ENCODE results near the gene EFCAB8.

EFCAB8 gene

DNA sequence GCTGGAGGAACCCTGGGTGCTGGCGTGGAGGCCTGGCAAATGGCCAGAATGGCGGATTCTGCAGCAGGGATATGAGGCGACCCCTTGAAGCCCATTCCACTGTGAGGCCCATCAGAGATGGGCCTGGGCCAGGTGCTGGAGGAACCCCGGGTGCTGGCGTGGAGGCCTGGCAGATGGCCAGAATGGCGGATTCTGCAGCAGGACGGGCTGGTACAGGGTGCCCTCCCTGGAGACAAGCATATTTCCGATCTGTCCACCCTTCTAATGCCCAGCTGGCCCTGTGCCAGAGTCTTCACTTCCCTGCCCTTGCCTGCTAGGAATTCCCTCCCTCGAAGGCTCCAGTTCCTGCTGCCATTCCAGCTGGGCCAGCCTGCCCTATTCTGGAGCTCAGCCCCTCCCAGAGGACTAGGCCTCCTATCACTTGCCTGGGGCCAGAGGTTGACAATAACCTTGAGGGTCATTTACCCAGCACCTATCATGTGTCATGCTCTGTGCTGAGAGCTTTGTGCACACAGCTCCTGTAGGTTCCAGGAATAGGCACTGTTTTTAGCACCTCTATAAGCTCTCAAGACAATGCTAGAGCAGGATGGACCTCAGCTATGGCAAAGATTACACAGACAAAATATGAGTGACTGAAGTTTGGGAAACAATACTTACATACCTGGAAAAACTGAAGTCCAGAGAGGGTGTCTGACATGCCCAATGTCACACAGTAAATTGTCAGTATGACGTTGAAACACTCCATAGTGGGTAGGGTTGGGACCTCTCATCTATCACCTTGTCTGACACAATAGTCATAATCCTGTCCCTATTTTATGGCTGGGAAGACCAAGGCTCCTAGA lies 124.1 kb downstream of the EFCAB8 start:
- no peak overlapping the region for H3K4me3 ChIP-seq (ENCODE audit: low read depth, low read length)
- TF ChIP-seq, protein P1, sequence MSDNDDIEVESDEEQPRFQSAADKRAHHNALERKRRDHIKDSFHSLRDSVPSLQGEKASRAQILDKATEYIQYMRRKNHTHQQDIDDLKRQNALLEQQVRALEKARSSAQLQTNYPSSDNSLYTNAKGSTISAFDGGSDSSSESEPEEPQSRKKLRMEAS (IDR thresholded peaks at IDR 0.05; ENCODE audit: low read depth, low read length), result no peak
- TF ChIP-seq MYC (IDR thresholded peaks at IDR 0.05; ENCODE audit: low read depth, low read length), result no peak
- no peak for DNase-seq (ENCODE audit: low read depth)

DNA sequence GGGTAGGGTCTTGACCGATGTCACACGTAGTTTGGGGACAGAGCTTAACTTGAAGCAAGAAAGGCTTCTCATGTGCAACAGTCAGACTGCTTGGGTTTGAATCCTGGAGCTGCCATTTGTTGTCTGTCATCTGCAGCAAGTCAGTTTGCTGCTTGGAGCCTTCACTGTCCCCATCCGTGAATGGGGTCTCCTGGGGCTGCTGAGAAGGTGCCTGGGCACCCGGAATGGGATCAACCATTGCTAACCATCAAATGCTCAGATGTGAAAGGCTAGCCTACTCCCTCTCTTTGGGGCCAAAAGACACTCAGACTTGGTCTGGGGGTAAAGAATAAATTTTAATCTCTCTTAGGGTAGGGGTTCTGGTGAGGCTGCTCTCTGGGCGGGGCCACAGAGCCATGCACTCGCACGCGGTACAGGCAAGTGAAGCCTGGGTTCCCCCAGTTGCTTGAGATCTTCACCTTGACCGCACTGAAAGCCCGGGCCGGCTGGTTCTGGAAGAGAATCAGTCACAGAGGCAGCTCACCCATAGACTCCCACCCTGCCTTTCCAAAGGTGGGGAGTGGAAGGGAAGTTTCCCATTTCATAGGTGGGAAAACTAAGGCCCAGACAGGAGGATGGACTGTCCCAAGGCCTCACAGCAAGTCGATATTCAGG lies 124.9 kb downstream of the EFCAB8 start:
- TF ChIP-seq, protein P2, sequence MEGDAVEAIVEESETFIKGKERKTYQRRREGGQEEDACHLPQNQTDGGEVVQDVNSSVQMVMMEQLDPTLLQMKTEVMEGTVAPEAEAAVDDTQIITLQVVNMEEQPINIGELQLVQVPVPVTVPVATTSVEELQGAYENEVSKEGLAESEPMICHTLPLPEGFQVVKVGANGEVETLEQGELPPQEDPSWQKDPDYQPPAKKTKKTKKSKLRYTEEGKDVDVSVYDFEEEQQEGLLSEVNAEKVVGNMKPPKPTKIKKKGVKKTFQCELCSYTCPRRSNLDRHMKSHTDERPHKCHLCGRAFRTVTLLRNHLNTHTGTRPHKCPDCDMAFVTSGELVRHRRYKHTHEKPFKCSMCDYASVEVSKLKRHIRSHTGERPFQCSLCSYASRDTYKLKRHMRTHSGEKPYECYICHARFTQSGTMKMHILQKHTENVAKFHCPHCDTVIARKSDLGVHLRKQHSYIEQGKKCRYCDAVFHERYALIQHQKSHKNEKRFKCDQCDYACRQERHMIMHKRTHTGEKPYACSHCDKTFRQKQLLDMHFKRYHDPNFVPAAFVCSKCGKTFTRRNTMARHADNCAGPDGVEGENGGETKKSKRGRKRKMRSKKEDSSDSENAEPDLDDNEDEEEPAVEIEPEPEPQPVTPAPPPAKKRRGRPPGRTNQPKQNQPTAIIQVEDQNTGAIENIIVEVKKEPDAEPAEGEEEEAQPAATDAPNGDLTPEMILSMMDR (IDR thresholded peaks at IDR 0.05; ENCODE audit: low read depth, low read length), result no peak
- no peak for TF ChIP-seq POLR2A (IDR thresholded peaks at IDR 0.05; ENCODE audit: extremely low read depth, insufficient read length)
- TF ChIP-seq MYC (IDR thresholded peaks at IDR 0.05; ENCODE audit: low read depth, low read length), result no peak
- TF ChIP-seq, protein P1 (IDR thresholded peaks at IDR 0.05; ENCODE audit: low read depth, low read length), result no peak
- H3K4me3 ChIP-seq (ENCODE audit: low read depth, low read length), result no peak overlapping the region
- DNase-seq (ENCODE audit: low read depth), result no peak

DNA sequence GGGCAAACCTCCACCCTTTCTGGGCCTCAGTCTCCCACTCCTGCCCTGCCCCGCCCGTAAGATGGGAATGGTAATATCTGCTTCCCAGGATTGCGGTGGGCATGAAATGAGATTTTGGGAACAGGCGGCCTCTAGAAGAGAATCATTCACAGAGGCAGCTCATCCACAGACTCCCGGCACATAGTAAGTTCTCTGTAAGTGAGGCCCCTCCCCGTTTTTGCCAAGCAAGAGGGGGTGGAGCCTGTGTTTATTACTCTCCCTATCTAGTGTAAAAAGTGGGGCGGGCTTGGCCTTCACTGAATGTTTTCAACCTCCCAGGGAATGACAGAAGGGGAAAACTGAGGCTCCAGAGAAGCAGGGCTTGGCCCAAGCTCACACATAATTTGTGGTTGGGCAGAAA lies 125.5 kb downstream of the EFCAB8 start:
- H3K4me3 ChIP-seq (ENCODE audit: low read depth, low read length), result no peak overlapping the region
- DNase-seq (ENCODE audit: low read depth), result peak; percentile 31
- TF ChIP-seq, protein P2 (IDR thresholded peaks at IDR 0.05; ENCODE audit: low read depth, low read length), result no peak
- TF ChIP-seq MYC (IDR thresholded peaks at IDR 0.05; ENCODE audit: low read depth, low read length) (no peak), POLR2A (IDR thresholded peaks at IDR 0.05; ENCODE audit: extremely low read depth, insufficient read length) (no peak)
- TF ChIP-seq, protein P1 (IDR thresholded peaks at IDR 0.05; ENCODE audit: low read depth, low read length), result no peak

DNA sequence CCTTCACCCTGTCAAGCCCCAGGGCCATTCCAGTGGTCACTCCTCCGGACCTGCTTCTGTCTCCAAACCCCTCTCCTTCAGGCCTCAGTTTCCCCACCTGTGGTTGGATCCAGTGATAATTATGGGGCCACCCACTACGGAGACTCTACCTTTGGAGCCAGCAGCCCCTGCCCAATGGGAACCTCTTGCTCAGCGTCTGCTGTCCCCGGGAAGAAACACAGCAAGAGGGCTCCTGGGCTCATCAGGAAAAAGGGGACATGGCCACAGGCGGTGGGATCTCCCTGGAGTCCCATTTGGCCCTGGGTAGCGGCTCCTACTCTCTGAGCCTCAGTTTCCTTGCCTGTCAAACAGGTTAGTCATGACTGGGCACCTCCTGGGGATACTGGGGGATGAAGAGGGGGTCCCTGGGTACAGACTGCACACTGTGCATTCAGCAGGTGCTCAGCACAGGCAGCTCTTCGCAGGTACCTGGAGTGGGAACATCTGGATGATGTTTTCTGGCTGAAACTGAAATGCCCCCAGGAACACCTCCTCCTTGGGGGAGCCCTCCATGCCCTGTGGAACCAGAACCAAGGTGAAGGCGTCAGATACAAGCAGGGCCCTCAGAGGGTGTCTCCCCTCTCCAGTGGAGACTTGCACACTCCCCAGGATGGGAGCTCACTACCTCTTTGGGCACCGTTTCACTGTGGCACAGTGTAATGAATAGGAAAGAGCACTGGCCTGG lies 126.1 kb downstream of the EFCAB8 start:
- TF ChIP-seq POLR2A (IDR thresholded peaks at IDR 0.05; ENCODE audit: extremely low read depth, insufficient read length) (no peak), MYC (IDR thresholded peaks at IDR 0.05; ENCODE audit: low read depth, low read length) (no peak)
- TF ChIP-seq, protein P2 (IDR thresholded peaks at IDR 0.05; ENCODE audit: low read depth, low read length), result no peak
- TF ChIP-seq, protein P1 (IDR thresholded peaks at IDR 0.05; ENCODE audit: low read depth, low read length), result no peak
- no peak for DNase-seq (ENCODE audit: low read depth)

DNA sequence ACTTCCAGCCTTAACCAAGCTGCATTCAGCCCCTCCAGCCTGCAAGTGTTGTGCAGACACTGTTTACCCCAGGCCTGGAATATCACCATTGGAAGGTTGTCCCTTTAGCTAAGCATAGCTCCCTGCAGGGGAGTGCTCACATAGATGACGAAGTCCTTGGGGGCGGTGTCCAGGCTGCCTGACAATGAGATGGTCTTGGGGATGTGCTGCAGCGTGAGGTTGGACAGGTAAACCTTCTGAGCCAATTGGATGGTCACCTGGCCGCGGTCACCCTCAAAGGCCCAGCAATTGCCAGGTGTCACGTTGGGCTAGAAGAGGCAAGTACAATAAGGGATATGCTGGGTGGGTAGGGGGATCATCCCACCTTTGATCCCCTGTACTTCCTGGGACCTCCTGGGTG lies 126.9 kb downstream of the EFCAB8 start:
- DNase-seq (ENCODE audit: low read depth), result no peak
- TF ChIP-seq, protein P2 (IDR thresholded peaks at IDR 0.05; ENCODE audit: low read depth, low read length), result no peak
- no peak for TF ChIP-seq MYC (IDR thresholded peaks at IDR 0.05; ENCODE audit: low read depth, low read length)
- TF ChIP-seq, protein P1 (IDR thresholded peaks at IDR 0.05; ENCODE audit: low read depth, low read length), result no peak
- TF ChIP-seq POLR2A (IDR thresholded peaks at IDR 0.05; ENCODE audit: extremely low read depth, insufficient read length), result no peak
- no peak overlapping the region for H3K4me3 ChIP-seq (ENCODE audit: low read depth, low read length)

More for the DNA sequence above, 126.1 kb downstream of the EFCAB8 start:
- no peak overlapping the region for H3K4me3 ChIP-seq (ENCODE audit: low read depth, low read length)

Measured in NB4 (cell line).